Activated T-cell treated with anti-CD3 and anti-CD28 coated beads, Interleukin-2, amount 50 U/mL, for 24 hours (primary cell): ENCODE results near the gene SETD1A.
"Not testable (repeated sequence)": the region's sequence is repeated elsewhere in the genome, so short reads cannot be mapped to it uniquely, and the experiment has no call there.

Experiments
- DNase-seq: peaks from one replicate; pipeline ENCODE4 v3.0.0-alpha.2; 2020
- H3K27ac Mint-ChIP-seq: 2 replicates; pipeline ENCODE4 v1.8.0; 2020; ENCODE audit warnings: mild to moderate bottlenecking, mixed read lengths
- H3K27me3 Mint-ChIP-seq: 2 replicates; pipeline ENCODE4 v1.8.0; 2020; ENCODE audit warnings: mixed read lengths
- H3K36me3 Mint-ChIP-seq: 2 replicates; pipeline ENCODE4 v1.8.0; 2020; ENCODE audit warnings: low read depth, mixed read lengths
- H3K4me1 Mint-ChIP-seq: 2 replicates; pipeline ENCODE4 v1.8.0; 2020; ENCODE audit warnings: low read depth, mixed read lengths
- H3K4me3 Mint-ChIP-seq: 2 replicates; pipeline ENCODE4 v1.8.0; 2020; ENCODE audit warnings: mild to moderate bottlenecking, moderate library complexity, mixed read lengths
- H3K9me3 Mint-ChIP-seq: 2 replicates; pipeline ENCODE4 v1.8.0; 2020; ENCODE audit warnings: mixed read lengths

The SETD1A gene

DNA sequence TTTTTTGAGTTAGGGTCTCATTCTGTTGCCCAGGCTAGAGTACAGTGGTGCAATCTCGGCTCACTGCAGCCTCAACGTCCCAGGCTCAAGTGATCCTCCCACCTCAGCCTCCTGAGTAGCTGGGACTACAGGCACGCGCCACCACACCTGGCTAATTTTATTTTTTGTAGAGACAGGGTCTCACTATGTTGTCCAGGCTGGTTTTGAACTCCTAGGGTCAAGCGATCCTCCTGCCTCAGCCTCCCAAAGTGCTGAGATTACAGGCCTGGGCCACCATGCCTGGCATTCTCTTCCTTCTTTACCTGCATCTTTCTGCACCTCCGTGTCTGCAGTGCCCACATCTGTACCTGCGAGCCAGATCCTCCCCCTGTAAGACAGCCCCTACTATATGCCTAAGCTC is 54.3 kb downstream of the SETD1A start:
- H3K4me1 Mint-ChIP-seq = peaks cover 16% of the 10 kb centered on the region
- H3K9me3 Mint-ChIP-seq, H3K36me3 Mint-ChIP-seq, DNase-seq, H3K27ac Mint-ChIP-seq: not testable (repeated sequence)
- peaks cover 21% of the 10 kb centered on the region for H3K27me3 Mint-ChIP-seq
- H3K4me3 Mint-ChIP-seq = peak overlapping the region; percentile 70

DNA sequence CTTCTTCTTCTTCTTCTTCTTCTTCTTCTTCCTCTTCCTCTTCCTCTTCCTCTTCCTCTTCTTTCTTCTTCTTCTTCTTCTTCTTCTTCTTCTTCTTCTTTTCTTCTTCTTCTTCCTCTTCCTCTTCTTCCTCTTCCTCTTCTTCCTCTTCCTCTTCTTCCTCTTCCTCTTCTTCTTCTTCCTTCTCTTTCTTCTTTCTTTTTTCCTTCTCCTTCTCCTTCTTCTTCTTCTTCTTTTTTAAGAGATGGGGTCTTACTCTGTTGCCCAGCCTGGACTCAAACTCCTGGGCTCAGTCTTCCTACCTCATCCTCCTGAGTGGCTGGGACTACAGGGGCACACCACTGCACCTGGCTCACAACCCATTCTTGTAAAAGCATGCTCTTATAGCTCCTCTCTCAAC is 55.7 kb downstream of the SETD1A start:
- H3K9me3 Mint-ChIP-seq, H3K27ac Mint-ChIP-seq, DNase-seq, H3K36me3 Mint-ChIP-seq, H3K4me3 Mint-ChIP-seq: not testable (repeated sequence)
- Mint-ChIP-seq H3K4me1 (peaks cover 16% of the 10 kb centered on the region), H3K27me3 (peaks cover 21% of the 10 kb centered on the region)

DNA sequence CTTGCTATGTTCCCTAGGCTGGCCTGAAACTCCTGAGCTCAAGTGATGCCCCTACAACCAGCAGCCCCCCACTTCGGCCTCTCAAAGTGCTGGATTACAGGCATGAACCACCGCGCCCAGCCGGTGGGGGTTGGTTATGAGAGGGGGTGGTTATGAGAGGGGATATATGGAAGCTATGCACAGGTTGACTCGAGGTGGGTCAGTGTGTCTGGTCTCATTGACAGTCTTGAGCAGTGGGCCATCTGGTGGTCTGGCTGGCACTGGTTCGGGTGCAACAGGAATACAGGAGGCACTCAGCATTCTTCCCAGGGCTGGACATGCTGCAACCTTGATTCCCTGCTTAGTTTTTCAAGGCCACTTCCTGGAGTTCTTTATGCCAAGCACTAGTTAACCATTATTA is 58.5 kb downstream of the SETD1A start:
- Mint-ChIP-seq H3K9me3 (no peaks in the 10 kb centered on the region), H3K36me3 (no peaks in the 10 kb centered on the region), H3K27me3 (peaks cover 21% of the 10 kb centered on the region), H3K4me3 (no peak overlapping the region), H3K27ac (no peak overlapping the region), H3K4me1 (peaks cover 8% of the 10 kb centered on the region)
- DNase-seq = no peak

DNA sequence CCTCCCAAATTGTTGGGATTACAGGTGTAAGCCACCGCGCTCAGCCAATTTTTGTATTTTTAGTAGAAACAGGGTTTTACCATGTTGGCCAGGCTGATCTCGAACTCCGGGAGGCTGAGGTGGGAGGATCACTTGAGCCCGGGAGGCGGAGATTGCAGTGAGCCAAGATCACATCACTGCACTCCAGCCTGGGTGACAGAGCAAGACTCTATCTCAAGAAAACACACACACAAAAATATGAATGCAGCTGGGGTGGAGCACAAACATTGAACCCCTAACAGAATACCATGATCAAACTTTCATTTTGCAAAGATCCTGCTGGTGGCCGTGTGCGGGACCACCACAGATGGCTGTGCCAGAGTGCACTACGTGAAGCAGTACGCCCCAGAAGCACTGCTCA is 60.2 kb downstream of the SETD1A start:
- not testable (repeated sequence) for H3K36me3 Mint-ChIP-seq, H3K27ac Mint-ChIP-seq, H3K4me1 Mint-ChIP-seq, H3K9me3 Mint-ChIP-seq, H3K4me3 Mint-ChIP-seq, DNase-seq, H3K27me3 Mint-ChIP-seq

DNA sequence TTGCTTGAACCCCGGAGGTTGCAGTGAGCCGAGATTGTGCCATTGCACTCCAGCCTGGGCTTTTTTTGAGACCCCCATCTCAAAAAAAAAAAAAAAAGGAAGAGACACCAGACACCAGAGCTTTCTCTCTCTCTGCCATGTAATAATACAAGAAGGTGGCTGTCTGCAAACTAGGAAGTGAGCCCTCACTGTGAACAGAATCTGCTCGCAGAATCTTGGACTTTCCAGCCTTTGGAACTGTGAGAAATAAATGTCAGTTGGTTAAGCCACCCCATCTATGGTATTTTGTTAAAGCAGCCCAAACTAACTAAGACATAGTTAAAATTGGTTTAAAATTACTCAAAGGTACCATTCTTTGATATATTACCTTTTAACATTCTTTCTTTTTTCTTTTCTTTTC is 63.0 kb downstream of the SETD1A start:
- Mint-ChIP-seq H3K4me3 (no peak overlapping the region), H3K9me3 (no peaks in the 10 kb centered on the region), H3K27ac (no peak overlapping the region), H3K4me1 (peaks cover 5% of the 10 kb centered on the region), H3K36me3 (no peaks in the 10 kb centered on the region), H3K27me3 (peaks cover 4% of the 10 kb centered on the region)
- DNase-seq = no peak

DNA sequence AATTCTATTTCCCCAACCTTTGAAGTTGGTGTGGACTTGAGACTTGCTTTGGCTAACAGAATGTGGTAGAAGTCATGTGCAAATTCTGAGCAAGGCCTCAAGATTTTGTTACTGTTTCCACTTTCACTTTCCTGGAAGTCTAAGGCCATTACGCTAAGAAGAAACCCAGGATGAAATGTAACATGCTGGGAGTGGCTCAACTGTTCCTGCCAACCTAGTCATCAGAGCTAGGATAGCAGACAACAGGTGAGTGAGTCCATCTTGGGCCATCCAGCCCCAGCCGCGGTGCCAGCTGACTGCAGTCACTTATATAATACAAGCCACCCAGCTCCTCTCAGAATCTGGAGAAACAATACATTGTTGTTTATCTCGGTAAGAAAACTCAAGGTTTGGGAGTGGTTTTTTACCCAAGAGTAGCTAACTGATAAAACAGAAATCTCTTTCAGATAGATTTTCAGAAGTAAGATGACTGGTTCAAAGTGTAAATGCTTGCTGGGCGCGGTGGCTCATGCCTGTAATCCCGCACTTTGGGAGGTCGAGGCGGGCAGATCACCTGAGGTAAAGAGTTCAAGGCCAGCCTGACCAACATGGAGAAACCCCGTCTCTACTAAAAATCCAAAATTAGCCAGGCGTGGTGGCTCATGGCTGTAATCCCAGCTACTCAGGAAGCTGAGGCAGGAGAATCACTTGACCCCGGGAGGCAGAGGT is 65.1 kb downstream of the SETD1A start:
- no peak overlapping the region for H3K4me3 Mint-ChIP-seq

DNA sequence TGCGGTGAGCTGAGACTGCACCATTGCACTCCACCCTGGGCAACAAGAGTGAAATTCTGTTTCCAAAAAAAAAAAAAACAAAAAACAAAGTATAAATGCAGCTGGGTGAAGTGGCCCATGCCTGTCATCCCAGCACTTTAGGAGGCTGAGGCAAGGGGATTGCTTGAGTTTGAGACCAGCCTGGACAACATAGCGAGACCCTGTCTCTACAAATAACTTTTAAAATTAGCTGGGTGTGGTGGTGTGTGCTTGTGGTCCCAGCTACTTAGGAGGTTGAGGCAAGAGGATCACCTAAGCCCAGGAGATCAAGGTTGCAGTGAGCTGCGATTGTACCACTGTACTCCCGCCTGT is 65.7 kb downstream of the SETD1A start:
- no peaks in the 10 kb centered on the region for H3K36me3 Mint-ChIP-seq
- H3K27ac Mint-ChIP-seq = no peak overlapping the region
- DNase-seq = no peak
- no peak overlapping the region for H3K4me3 Mint-ChIP-seq
- peaks cover 5% of the 10 kb centered on the region for H3K4me1 Mint-ChIP-seq
- no peaks in the 10 kb centered on the region for H3K9me3 Mint-ChIP-seq
- no peaks in the 10 kb centered on the region for H3K27me3 Mint-ChIP-seq

More for the DNA sequence above, 65.1 kb downstream of the SETD1A start:
- no peaks in the 10 kb centered on the region for H3K36me3 Mint-ChIP-seq
- no peaks in the 10 kb centered on the region for H3K27me3 Mint-ChIP-seq
- no peak overlapping the region for H3K27ac Mint-ChIP-seq
- no peak for DNase-seq
- peaks cover 5% of the 10 kb centered on the region for H3K4me1 Mint-ChIP-seq
- no peaks in the 10 kb centered on the region for H3K9me3 Mint-ChIP-seq

DNA sequence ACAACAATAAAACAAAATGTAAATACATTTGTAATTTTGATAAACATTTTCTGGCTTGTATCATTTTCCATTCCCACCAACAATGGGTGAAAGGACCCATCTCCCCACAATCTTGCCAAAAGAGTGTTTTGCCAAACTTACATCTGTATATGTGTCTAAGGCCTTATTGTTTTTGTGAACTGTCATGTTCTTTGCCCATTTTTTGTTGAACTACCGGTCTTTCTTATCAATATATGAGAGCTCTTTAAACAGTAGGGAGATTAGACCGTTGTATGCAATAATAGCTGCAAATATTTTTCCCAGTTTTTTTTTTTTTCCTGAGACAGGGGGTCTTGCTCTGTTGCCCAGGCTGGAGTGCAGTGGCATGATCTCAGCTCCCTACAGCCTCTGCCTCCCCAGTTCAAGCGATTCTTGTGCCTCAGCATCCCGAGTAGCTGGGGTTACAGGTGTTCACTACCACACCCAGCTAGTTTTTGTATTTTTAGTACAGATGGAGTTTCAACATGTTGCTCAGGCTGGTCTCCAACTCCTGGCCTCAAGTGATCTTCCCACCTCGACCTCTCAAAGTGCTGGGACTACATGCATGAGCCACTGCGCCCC is 66.2 kb downstream of the SETD1A start:
- H3K36me3 Mint-ChIP-seq = no peaks in the 10 kb centered on the region
- no peaks in the 10 kb centered on the region for H3K9me3 Mint-ChIP-seq
- no peak for DNase-seq
- H3K4me3 Mint-ChIP-seq = no peak overlapping the region
- H3K4me1 Mint-ChIP-seq = peaks cover 5% of the 10 kb centered on the region
- H3K27me3 Mint-ChIP-seq = no peaks in the 10 kb centered on the region
- H3K27ac Mint-ChIP-seq = no peak overlapping the region

DNA sequence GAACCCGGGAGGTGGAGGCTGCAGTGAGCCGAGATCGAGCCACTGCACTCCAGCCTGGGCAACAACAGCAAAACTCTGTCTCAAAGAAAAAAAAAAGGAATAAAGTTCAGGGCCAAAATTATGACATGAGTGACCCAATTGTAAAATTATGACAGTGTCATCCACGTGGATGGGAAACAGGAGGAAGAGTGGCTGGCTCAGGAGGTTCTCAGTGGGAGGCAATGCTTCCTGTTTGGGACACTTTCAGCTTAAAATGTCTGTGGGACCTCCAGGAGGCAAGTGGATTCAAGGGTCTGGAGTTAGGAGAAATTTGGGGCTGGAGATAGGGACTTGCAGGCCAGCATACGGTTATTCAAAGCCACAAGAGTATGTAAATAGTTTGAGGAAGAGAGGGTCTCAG is 67.8 kb downstream of the SETD1A start:
- Mint-ChIP-seq H3K27me3 (no peaks in the 10 kb centered on the region), H3K4me3 (no peak overlapping the region), H3K9me3 (no peaks in the 10 kb centered on the region), H3K36me3 (no peaks in the 10 kb centered on the region), H3K27ac (no peak overlapping the region), H3K4me1 (peaks cover 5% of the 10 kb centered on the region)
- DNase-seq = no peak

DNA sequence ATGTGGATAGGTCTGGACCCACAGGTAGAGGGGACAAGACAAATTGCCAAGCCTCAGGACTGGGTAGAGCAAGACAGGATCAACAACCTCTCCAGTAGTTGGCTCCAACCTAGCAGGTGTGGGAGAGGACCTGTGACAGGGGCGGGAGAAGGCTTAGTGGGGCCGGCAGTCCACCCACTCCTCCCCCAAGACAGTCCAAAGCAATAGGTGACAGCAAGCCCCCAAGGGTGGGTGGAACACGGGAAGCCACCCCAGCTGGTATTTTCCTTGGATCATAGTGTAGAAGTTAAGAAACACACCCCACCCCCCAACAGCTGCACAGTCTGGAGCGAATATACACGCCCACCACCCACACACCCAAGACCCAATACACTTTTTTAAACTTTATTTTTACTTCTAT is 71.7 kb downstream of the SETD1A start:
- DNase-seq = no peak
- Mint-ChIP-seq H3K27me3 (no peaks in the 10 kb centered on the region), H3K36me3 (peaks cover 11% of the 10 kb centered on the region), H3K4me1 (peaks cover 12% of the 10 kb centered on the region), H3K4me3 (no peak overlapping the region), H3K9me3 (no peaks in the 10 kb centered on the region), H3K27ac (no peak overlapping the region)

DNA sequence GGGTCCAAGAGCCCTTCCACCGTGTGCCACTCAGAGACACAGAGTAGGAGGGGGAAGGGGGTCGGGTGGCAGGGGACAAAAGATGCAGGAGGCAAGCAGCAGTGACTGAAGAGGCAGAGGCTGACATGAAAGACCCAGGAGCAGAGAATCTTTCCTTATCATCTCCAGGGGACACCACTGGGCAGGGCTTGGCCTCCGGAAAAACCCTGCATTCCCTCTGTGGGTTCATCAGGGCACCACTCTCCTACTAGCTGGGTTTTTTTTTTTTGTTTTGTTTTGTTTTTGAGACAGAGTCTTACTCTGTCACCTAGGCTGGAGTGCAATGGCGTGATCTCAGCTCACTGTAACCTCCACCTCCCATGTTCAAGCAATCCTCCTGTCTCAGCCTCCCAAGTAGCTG is 73.7 kb downstream of the SETD1A start:
- H3K27me3 Mint-ChIP-seq = no peaks in the 10 kb centered on the region
- H3K4me1 Mint-ChIP-seq = peaks cover 21% of the 10 kb centered on the region
- H3K4me3 Mint-ChIP-seq = no peak overlapping the region
- no peak overlapping the region for H3K27ac Mint-ChIP-seq
- peaks cover 24% of the 10 kb centered on the region for H3K36me3 Mint-ChIP-seq
- no peak for DNase-seq
- H3K9me3 Mint-ChIP-seq = no peaks in the 10 kb centered on the region

DNA sequence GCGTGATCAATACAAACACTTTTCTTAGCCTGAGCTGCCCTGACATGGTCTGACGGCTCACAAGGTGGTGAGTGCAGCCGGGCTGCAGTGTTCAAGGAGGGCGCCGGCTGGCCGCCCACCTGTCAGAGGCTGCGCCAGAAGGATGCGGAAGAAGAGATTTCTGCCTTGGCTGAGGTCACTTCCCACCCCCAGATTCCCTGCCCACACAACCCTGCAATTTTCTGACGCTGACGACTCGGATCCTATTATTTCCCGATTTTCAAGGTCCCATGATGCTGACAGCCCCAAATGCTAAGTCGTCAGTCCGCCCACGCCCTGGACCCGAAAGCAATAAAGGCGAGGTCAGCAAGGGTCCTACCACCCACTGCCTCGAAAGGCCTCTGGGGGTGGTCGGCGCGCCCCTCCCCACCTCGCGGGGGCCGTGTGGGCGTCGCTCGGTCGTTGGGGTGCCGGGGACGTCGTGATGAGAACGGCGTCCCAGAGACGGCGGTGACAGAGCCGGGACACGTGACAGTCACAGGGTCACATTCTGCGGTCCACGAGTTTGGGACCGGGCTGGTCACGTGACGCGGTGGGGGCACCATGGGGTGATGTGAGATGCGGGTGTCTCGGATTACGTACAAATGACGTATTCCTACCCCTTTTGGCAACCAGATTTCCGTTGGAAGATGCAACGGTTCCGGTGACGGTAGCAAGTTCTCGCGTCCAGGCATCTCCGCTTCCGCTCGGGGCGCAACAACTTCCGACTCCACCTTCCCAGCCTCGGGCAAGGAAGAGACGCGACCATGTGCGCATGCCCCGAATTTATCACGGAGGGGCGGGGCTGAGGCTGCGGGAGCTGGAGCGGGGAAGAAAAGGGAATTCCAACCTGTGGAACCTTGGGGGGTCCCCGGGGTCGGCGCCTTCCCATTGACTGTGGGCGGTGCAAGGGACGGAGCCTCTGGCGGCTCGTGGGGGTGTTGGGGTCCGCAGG is 75.5 kb downstream of the SETD1A start, which contains the start of gene STX4:
TSS of gene STX4 (plus strand) at position 823 of the 973 bp plus-strand sequence. CDS start 248 bp downstream, outside the sequence.
- Mint-ChIP-seq H3K9me3 (no peaks in the 10 kb centered on the region), H3K36me3 (peaks cover 32% of the 10 kb centered on the region), H3K27me3 (no peaks in the 10 kb centered on the region), H3K27ac (peak within 1 kb of the TSS; percentile 96), H3K4me3 (peak within 1 kb of the TSS; percentile 91), H3K4me1 (peaks cover 23% of the 10 kb centered on the region)
- DNase-seq = peak; percentile 95

DNA sequence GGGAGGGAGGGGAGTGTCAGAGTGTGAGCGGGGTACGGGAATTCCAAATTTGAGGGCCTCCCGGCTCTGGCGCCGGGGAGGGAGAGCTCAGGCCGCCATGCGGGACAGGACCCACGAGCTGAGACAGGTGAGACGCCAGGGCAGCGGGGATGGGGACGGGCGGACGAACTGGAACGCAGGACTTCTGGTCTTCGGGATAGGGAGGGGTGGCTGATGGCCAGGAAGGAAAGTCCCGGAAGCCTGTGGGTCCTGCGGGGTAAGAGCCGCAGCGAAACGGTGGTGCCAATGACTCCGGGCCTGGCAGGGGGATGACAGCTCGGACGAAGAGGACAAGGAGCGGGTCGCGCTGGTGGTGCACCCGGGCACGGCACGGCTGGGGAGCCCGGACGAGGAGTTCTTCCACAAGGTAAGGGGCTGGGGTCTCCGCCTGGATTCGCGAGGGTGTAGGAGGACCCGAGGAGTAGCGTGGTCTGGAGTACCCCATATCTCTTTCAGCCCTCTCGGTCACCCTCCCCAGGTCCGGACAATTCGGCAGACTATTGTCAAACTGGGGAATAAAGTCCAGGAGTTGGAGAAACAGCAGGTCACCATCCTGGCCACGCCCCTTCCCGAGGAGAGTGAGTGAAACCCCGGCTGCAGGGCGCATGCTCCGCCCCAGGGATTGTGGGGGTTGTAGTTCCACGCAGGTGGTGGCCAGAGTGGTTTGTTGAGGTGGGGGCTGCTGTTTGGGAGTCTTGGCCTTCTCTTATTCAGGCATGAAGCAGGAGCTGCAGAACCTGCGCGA is 76.3 kb downstream of the SETD1A start:
- Mint-ChIP-seq H3K4me3 (peak overlapping the region; percentile 91), H3K9me3 (no peaks in the 10 kb centered on the region), H3K27me3 (no peaks in the 10 kb centered on the region), H3K36me3 (peaks cover 40% of the 10 kb centered on the region), H3K4me1 (peaks cover 23% of the 10 kb centered on the region), H3K27ac (peak overlapping the region; percentile 96)
- DNase-seq = peak; percentile 91
